SU-DHL-6 (cell line): ENCODE results near the gene MS4A6E.
"Not testable (repeated sequence)": the region's sequence is repeated elsewhere in the genome, so short reads cannot be mapped to it uniquely, and the experiment has no call there.

Experiments used
- H2AFZ ChIP-seq: fragments of 200-600 bp; sonication (generic); 2 replicates; pipeline ENCODE4 v1.6.1; 2014; ENCODE audit warnings: low read depth, mild to moderate bottlenecking, moderate library complexity, mixed read lengths, antibody characterized with exemption, low read length; ENCODE audit not compliant: severe bottlenecking
- H3F3A ChIP-seq: fragments of 200-600 bp; shearing (Covaris generic); 2 replicates; pipeline ENCODE4 v1.6.0; 2016; ENCODE audit warnings: antibody characterized with exemption, mild to moderate bottlenecking; ENCODE audit not compliant: insufficient read depth
- H3K27ac ChIP-seq: fragments of 200-600 bp; sonication (generic); 2 replicates; pipeline ENCODE4 v1.5.1; 2016; ENCODE audit warnings: low read depth, mild to moderate bottlenecking, low read length, moderate library complexity, mixed read lengths
- H3K27me3 ChIP-seq: fragments of 200-600 bp; sonication (generic), shearing (Covaris generic); 2 replicates; pipeline ENCODE4 v1.6.0; 2014; ENCODE audit warnings: mild to moderate bottlenecking, low read length
- H3K36me3 ChIP-seq: fragments of 200-600 bp; sonication (generic); 2 replicates; pipeline ENCODE4 v1.6.1; 2014; ENCODE audit warnings: mild to moderate bottlenecking, low read length, mixed read lengths
- H3K4me2 ChIP-seq: fragments of 300-600, 200-600 bp; shearing (Covaris generic), sonication (generic); 2 replicates; pipeline ENCODE4 v1.6.0; 2014; ENCODE audit warnings: low read length, low read depth, mild to moderate bottlenecking; ENCODE audit not compliant: poor library complexity, severe bottlenecking
- H3K4me3 ChIP-seq: fragments of 200-600 bp; sonication (generic); 2 replicates; pipeline ENCODE4 v1.5.1; 2014; ENCODE audit warnings: antibody characterized with exemption, low read length, mild to moderate bottlenecking, mixed read lengths; ENCODE audit not compliant: insufficient read depth, poor library complexity, severe bottlenecking
- H3K79me2 ChIP-seq: fragments of 200-600 bp; sonication (generic); 2 replicates; pipeline ENCODE4 v1.6.1; 2014; ENCODE audit warnings: mild to moderate bottlenecking, low read length, moderate library complexity; ENCODE audit not compliant: insufficient read depth
- H3K9ac ChIP-seq: fragments of 200-600 bp; sonication (generic); 2 replicates; pipeline ENCODE4 v1.7.0; 2014; ENCODE audit warnings: mild to moderate bottlenecking, low read length
- H3K9me2 ChIP-seq: fragments of 200-600 bp; sonication (generic); replicated peaks from 2 replicates; pipeline ENCODE4 v1.6.1; 2014; ENCODE audit warnings: low read length; ENCODE audit not compliant: insufficient read depth
- H3K9me3 ChIP-seq: fragments of 200-600 bp; sonication (generic); 2 replicates; pipeline ENCODE4 v1.6.1; 2014; ENCODE audit warnings: low read length, mixed read lengths; ENCODE audit not compliant: insufficient read depth
- H4K20me1 ChIP-seq: fragments of 200-600 bp; sonication (generic); 2 replicates; pipeline ENCODE4 v1.6.1; 2014; ENCODE audit warnings: low read depth, mild to moderate bottlenecking, antibody characterized with exemption, low read length, moderate library complexity, mixed read lengths
- CTCF ChIP-seq: fragments of 200-600 bp; sonication (generic); IDR thresholded peaks from one replicate; pipeline ENCODE4 v1.5.1; 2017; ENCODE audit warnings: antibody characterized with exemption, mild to moderate bottlenecking, low read length, moderate library complexity; ENCODE audit not compliant: insufficient read depth, poor library complexity, severe bottlenecking
- EZH2phosphoT487 ChIP-seq: fragments of 200-600 bp; sonication (generic), shearing (Covaris generic); conservative IDR thresholded peaks from 2 replicates; pipeline ENCODE4 v1.6.1; 2018; ENCODE audit warnings: mild to moderate bottlenecking, antibody characterized with exemption, low read length, moderate library complexity, mixed read lengths

Gene MS4A6E

DNA sequence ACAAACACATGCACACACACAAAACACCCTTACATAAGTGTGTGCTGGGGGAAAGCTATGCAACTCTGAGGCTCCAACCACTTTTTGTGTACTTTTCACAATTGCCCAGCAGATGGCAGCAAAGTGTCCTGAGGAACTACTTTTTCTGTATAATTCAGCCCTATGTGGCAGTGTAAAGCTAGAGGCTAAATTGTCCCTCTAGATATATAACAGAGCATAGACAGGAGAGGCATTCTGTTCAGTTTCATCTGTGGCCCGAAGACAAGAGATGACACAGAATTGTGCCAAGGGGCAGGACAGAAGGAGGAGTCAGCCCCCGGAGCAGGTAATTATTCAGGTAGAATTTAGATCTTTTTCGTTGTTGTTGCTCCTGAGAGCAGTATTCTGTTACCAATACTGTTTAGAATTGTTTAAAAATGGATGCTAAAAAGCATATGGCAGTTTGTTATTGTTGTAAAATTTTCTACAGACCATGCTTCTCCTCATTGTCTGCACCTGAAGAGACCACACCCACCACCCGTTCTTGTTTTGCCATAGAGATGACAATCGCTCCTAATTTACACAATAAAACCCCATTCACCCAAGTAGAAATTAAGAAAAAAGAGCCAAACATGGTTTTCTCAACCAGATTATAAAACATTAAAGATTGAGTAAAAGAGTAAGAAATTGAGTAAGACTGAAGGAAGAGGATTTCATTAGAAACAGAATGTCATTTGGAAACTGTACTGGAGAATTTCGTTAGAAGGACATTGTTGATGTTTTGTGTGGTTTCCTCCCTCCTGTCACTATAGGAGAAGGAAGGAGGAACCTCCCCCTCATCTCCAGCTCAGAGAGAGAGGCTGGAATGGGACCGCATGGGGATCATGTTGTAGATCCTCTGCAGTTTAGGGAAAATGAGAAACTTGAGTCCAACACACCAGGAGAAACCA, 36.8 kb downstream of the MS4A6E start:
- H4K20me1 ChIP-seq, result no peaks in the 10 kb centered on the region
- H3K27me3 ChIP-seq, result no peaks in the 10 kb centered on the region
- peak overlapping the region; percentile 88 for H2AFZ ChIP-seq
- no peaks in the 10 kb centered on the region for H3K9me2 ChIP-seq
- H3K9me3 ChIP-seq, result peaks cover 35% of the 10 kb centered on the region; the same call in 1 of the 2 replicates
- peak overlapping the region; percentile 57 for H3K9ac ChIP-seq
- H3K79me2 ChIP-seq, result peaks cover 8% of the 10 kb centered on the region
- H3K36me3 ChIP-seq, result peaks cover 2% of the 10 kb centered on the region; the same call in 1 of the 2 replicates
- peak overlapping the region; percentile 91 for H3K4me2 ChIP-seq
- H3F3A ChIP-seq, result peaks cover 20% of the 10 kb centered on the region
- TF ChIP-seq CTCF (peak; percentile 62), EZH2phosphoT487 (no peak)
- peak overlapping the region; percentile 85 for H3K27ac ChIP-seq
- H3K4me3 ChIP-seq, result peak overlapping the region; percentile 40

GRCh38 chr11:60366262-60366904, 39.3 kb downstream of the MS4A6E start:
- not testable (repeated sequence) for H2AFZ ChIP-seq, H3K36me3 ChIP-seq, H3K9me2 ChIP-seq, H3K79me2 ChIP-seq, H3K27me3 ChIP-seq, H3K9ac ChIP-seq, H4K20me1 ChIP-seq
- H3K4me2 ChIP-seq, result peak overlapping the region; percentile 54
- peaks cover 11% of the 10 kb centered on the region; the same call in 1 of the 2 replicates for H3K9me3 ChIP-seq
- H3K27ac ChIP-seq, result peak overlapping the region; percentile 85
- peak overlapping the region; percentile 15 for H3K4me3 ChIP-seq
- H3F3A ChIP-seq, result peaks cover 20% of the 10 kb centered on the region

GRCh38 chr11:60367009-60367408, 40.0 kb downstream of the MS4A6E start:
- no peak for TF ChIP-seq CTCF
- TF ChIP-seq EZH2phosphoT487, result no peak
- Histone ChIP-seq H2AFZ (no peak overlapping the region), H3K4me2 (peak overlapping the region; percentile 54), H4K20me1 (no peaks in the 10 kb centered on the region), H3K9me2 (no peaks in the 10 kb centered on the region), H3K9ac (0 out of 2 replicates have a peak overlapping the region, but pooled peaks have one; percentile 10), H3K4me3 (peak overlapping the region; percentile 15), H3K79me2 (peaks cover 8% of the 10 kb centered on the region), H3K9me3 (peaks cover 6% of the 10 kb centered on the region; the same call in 1 of the 2 replicates), H3K27ac (peak overlapping the region; percentile 85), H3K36me3 (peaks cover 2% of the 10 kb centered on the region; the same call in 1 of the 2 replicates), H3K27me3 (no peaks in the 10 kb centered on the region), H3F3A (peaks cover 20% of the 10 kb centered on the region)
